Stomach (tissue), 4 donors: ENCODE results near the gene PHKB.

Source experiments
- CTCF ChIP-seq, 7 experiments: fragments of 450-650 bp in 4 of 7; fragments of 200-600 bp in 3 of 7; sonication (generic) in 3 of 7; IDR thresholded peaks; one replicate each; pipeline ENCODE4 v1.5.1; 2016 to 2019; ENCODE audit warnings: antibody characterized with exemption in 7 of 7, control low read depth in 2 of 7, mild to moderate bottlenecking in 1 of 7
- POLR2A ChIP-seq, 4 donors: fragments of 450-650 bp; IDR thresholded peaks; one replicate each; pipeline ENCODE4 v1.6.1; 2016; ENCODE audit warnings: antibody characterized with exemption in 4 of 4, control low read depth in 2 of 4, mild to moderate bottlenecking in 1 of 4, moderate library complexity in 1 of 4

DNA sequence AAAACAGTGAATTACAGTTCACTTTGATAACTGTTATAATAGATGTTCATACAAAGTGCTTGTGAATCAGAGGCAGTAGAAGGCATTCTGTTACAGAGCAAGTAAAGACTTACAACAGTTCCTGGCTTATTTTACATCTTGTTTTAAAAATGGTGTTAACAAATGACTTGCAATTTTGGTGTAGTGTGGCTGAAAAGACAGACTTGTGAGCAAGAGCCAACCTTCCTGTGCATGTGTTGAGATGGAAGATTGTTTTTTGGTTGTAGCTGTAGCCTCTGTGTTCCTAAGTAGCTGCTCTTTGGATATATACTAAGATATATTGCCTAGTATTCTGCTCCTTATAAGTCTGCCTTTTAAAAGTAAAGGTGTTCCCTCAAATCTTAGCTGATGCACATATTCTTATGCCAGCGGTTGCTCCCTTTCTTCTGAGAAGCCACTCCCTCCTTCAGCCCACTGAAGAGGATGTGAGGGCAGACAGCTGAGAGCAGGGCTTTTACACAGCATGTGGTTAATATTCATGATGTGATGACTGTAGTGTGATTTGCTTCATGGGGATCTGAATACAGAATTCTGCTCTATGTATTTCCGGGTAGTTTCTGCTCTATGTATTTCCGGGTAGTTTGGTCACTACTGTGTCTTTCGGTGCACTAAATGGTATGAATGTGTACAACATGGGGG, 182.3 kb downstream of the PHKB start:
- TF ChIP-seq CTCF (IDR thresholded peaks at IDR 0.05) (no peak), POLR2A (IDR thresholded peaks at IDR 0.05) (no peak)
